Duodenal mucosa (tissue), 2 donors: ENCODE data around the gene ZNF598.

ENCODE experiments used
- H3K27ac ChIP-seq: one replicate; pipeline ENCODE4 v1.7.0; 2013; ENCODE audit warnings: low read depth, low read length
- H3K27me3 ChIP-seq, 2 donors: one replicate each; pipeline ENCODE4 v1.7.0; 2013; ENCODE audit warnings: low read length in 2 of 2, control low read depth in 1 of 2; ENCODE audit not compliant: insufficient read depth in 2 of 2, control insufficient read depth in 1 of 2
- H3K36me3 ChIP-seq, 2 donors: one replicate each; pipeline ENCODE4 v1.7.0; 2013; ENCODE audit warnings: low read length in 2 of 2, control low read depth in 1 of 2; ENCODE audit not compliant: insufficient read depth in 2 of 2, control insufficient read depth in 1 of 2
- H3K4me1 ChIP-seq, 2 donors: one replicate each; pipeline ENCODE4 v1.7.0; 2013; ENCODE audit warnings: low read length in 2 of 2, control low read depth in 1 of 2; ENCODE audit not compliant: insufficient read depth in 2 of 2, control insufficient read depth in 1 of 2
- H3K4me3 ChIP-seq, 2 donors: one replicate each; pipeline ENCODE4 v1.7.0; 2013; ENCODE audit warnings: low read length in 2 of 2, low read depth in 1 of 2
- H3K9ac ChIP-seq, 2 donors: one replicate each; pipeline ENCODE4 v1.7.0; 2013; ENCODE audit warnings: low read length in 2 of 2, low read depth in 1 of 2
- H3K9me3 ChIP-seq, 2 donors: one replicate each; pipeline ENCODE4 v1.7.0; 2013; ENCODE audit warnings: low read length in 2 of 2, control low read depth in 1 of 2; ENCODE audit not compliant: control insufficient read depth in 1 of 2

Gene ZNF598

GRCh38 chr16:2009791-2010510 is at the start of gene ZNF598:
Gene ZNF598 (minus strand): TSS chr16:2009821.
- H3K9me3 ChIP-seq = no peaks in the 10 kb centered on the region
- peaks cover 29 to 33% of the 10 kb centered on the region in 2 donors for H3K4me1 ChIP-seq
- H3K27ac ChIP-seq = peak within 1 kb of the TSS; percentile 70
- peak within 1 kb of the TSS; percentile 87 to 92 for H3K9ac ChIP-seq
- H3K4me3 ChIP-seq = peak within 1 kb of the TSS; percentile 79 to 84
- H3K36me3 ChIP-seq = peaks cover 0 to 4% of the 10 kb centered on the region in 2 donors
- no peaks in the 10 kb centered on the region for H3K27me3 ChIP-seq

GRCh38 chr16:2058872-2059271 is 49.3 kb upstream of the ZNF598 start:
- Histone ChIP-seq H3K4me3 (no peak overlapping the region), H3K36me3 (peaks cover 6 to 67% of the 10 kb centered on the region in 2 donors), H3K9me3 (no peaks in the 10 kb centered on the region), H3K27ac (no peak overlapping the region), H3K9ac (no peak overlapping the region), H3K4me1 (peaks cover 7 to 9% of the 10 kb centered on the region in 2 donors), H3K27me3 (no peaks in the 10 kb centered on the region)

- Histone ChIP-seq H3K9me3 (no peaks in the 10 kb centered on the region), H3K9ac (no peak overlapping the region), H3K4me1 (peaks cover 7 to 9% of the 10 kb centered on the region in 2 donors), H3K36me3 (peaks cover 4 to 67% of the 10 kb centered on the region in 2 donors), H3K4me3 (no peak overlapping the region), H3K27ac (no peak overlapping the region), H3K27me3 (no peaks in the 10 kb centered on the region)
These were observed 48.8 kb upstream of the ZNF598 start for GRCh38 chr16:2058420-2058819.

- no peak overlapping the region for H3K4me3 ChIP-seq
- peaks cover 7 to 9% of the 10 kb centered on the region in 2 donors for H3K4me1 ChIP-seq
- H3K36me3 ChIP-seq = peaks cover 2 to 66% of the 10 kb centered on the region in 2 donors
- no peak overlapping the region for H3K27ac ChIP-seq
- H3K27me3 ChIP-seq = no peaks in the 10 kb centered on the region
- no peak overlapping the region for H3K9ac ChIP-seq
- H3K9me3 ChIP-seq = no peaks in the 10 kb centered on the region
These were observed 47.8 kb upstream of the ZNF598 start for GRCh38 chr16:2057438-2057837.

- H3K27ac ChIP-seq = no peak overlapping the region
- H3K9ac ChIP-seq = no peak overlapping the region
- H3K4me3 ChIP-seq = no peak overlapping the region
- H3K9me3 ChIP-seq = no peaks in the 10 kb centered on the region
- H3K36me3 ChIP-seq = peaks cover 2 to 67% of the 10 kb centered on the region in 2 donors
- H3K27me3 ChIP-seq = no peaks in the 10 kb centered on the region
- H3K4me1 ChIP-seq = peaks cover 7 to 9% of the 10 kb centered on the region in 2 donors
These were observed 47.2 kb upstream of the ZNF598 start for GRCh38 chr16:2056681-2057407.

- Histone ChIP-seq H3K27ac (no peak overlapping the region), H3K4me1 (peaks cover 7 to 9% of the 10 kb centered on the region in 2 donors), H3K4me3 (no peak overlapping the region), H3K36me3 (peaks cover 8 to 67% of the 10 kb centered on the region in 2 donors), H3K9ac (no peak overlapping the region), H3K9me3 (no peaks in the 10 kb centered on the region), H3K27me3 (no peaks in the 10 kb centered on the region)
These were observed 46.5 kb upstream of the ZNF598 start for GRCh38 chr16:2056077-2056476.

- H3K36me3 ChIP-seq = peaks cover 9 to 64% of the 10 kb centered on the region in 2 donors
- no peaks in the 10 kb centered on the region for H3K9me3 ChIP-seq
- H3K9ac ChIP-seq = peak overlapping the region in 1 of 2 donors; percentile 33
- H3K4me1 ChIP-seq = peaks cover 7 to 9% of the 10 kb centered on the region in 2 donors
- H3K27ac ChIP-seq = peak overlapping the region; percentile 11
- no peaks in the 10 kb centered on the region for H3K27me3 ChIP-seq
- no peak overlapping the region for H3K4me3 ChIP-seq
These were observed 45.1 kb upstream of the ZNF598 start for GRCh38 chr16:2054543-2055245.

GRCh38 chr16:2053897-2054296 is 44.3 kb upstream of the ZNF598 start:
- peaks cover 9 to 64% of the 10 kb centered on the region in 2 donors for H3K36me3 ChIP-seq
- H3K9me3 ChIP-seq = no peaks in the 10 kb centered on the region
- H3K4me1 ChIP-seq = peaks cover 10 to 11% of the 10 kb centered on the region in 2 donors
- H3K4me3 ChIP-seq = no peak overlapping the region
- H3K27ac ChIP-seq = no peak overlapping the region
- no peak overlapping the region for H3K9ac ChIP-seq
- no peaks in the 10 kb centered on the region for H3K27me3 ChIP-seq

GRCh38 chr16:2053211-2053610 is 43.6 kb upstream of the ZNF598 start:
- Histone ChIP-seq H3K27ac (no peak overlapping the region), H3K36me3 (peaks cover 9 to 57% of the 10 kb centered on the region in 2 donors), H3K4me1 (peaks cover 17% of the 10 kb centered on the region in 2 donors), H3K9me3 (no peaks in the 10 kb centered on the region), H3K27me3 (no peaks in the 10 kb centered on the region), H3K4me3 (no peak overlapping the region), H3K9ac (no peak overlapping the region)

GRCh38 chr16:2048116-2048543 is 38.5 kb upstream of the ZNF598 start:
- Histone ChIP-seq H3K27me3 (no peaks in the 10 kb centered on the region), H3K4me1 (peaks cover 20 to 39% of the 10 kb centered on the region in 2 donors), H3K9me3 (no peaks in the 10 kb centered on the region), H3K9ac (peak overlapping the region; percentile 22 to 71), H3K4me3 (peak overlapping the region; percentile 79 to 85), H3K36me3 (peaks cover 6 to 28% of the 10 kb centered on the region in 2 donors), H3K27ac (no peak overlapping the region)
